ENCODE measurements around the gene ADGRF3.
"Not testable (repeated sequence)": the region's sequence is repeated elsewhere in the genome, so short reads cannot be mapped to it uniquely, and the experiment has no call there.

The ADGRF3 gene

GRCh38 chr2:26317377-26318105, 29.0 kb downstream of the ADGRF3 start:
- DNase-seq = no peak

GRCh38 chr2:26316845-26317244, 29.7 kb downstream of the ADGRF3 start:
- DNase-seq = no peak

- DNase-seq = no peak
Measured at GRCh38 chr2:26316041-26316440, 30.5 kb downstream of the ADGRF3 start.

GRCh38 chr2:26314243-26314642, 32.3 kb downstream of the ADGRF3 start:
- no peak for DNase-seq

- no peak for DNase-seq
Measured at GRCh38 chr2:26313446-26313845, 33.1 kb downstream of the ADGRF3 start.

GRCh38 chr2:26312471-26312870, 34.1 kb downstream of the ADGRF3 start:
- no peak for DNase-seq

- no peak for DNase-seq
Measured at GRCh38 chr2:26309921-26310320, 36.7 kb downstream of the ADGRF3 start.

- no peak for DNase-seq
Measured at GRCh38 chr2:26305540-26305939, 41.0 kb downstream of the ADGRF3 start.

- not testable (repeated sequence) for DNase-seq
Measured at GRCh38 chr2:26305094-26305493, 41.5 kb downstream of the ADGRF3 start.

- DNase-seq = no peak
Measured at GRCh38 chr2:26302846-26303245, 43.7 kb downstream of the ADGRF3 start.

GRCh38 chr2:26300234-26300925, 46.2 kb downstream of the ADGRF3 start:
- peak in 1 of 2 donors; percentile 12 for DNase-seq

- DNase-seq = no peak
Measured at GRCh38 chr2:26299471-26300101, 47.0 kb downstream of the ADGRF3 start.

GRCh38 chr2:26298638-26299393, 47.8 kb downstream of the ADGRF3 start:
- peak; percentile 14 to 18 for DNase-seq

GRCh38 chr2:26298286-26298637, 48.3 kb downstream of the ADGRF3 start:
- no peak for DNase-seq

- no peak for DNase-seq
Measured at GRCh38 chr2:26297061-26297460, 49.5 kb downstream of the ADGRF3 start.

GRCh38 chr2:26295511-26295910, 51.1 kb downstream of the ADGRF3 start:
- no peak for DNase-seq

- no peak for DNase-seq
Measured at GRCh38 chr2:26292646-26293045, 53.9 kb downstream of the ADGRF3 start.

GRCh38 chr2:26290001-26290400, 56.6 kb downstream of the ADGRF3 start:
- no peak for DNase-seq

- DNase-seq = no peak
Measured at GRCh38 chr2:26285931-26286330, 60.7 kb downstream of the ADGRF3 start.

- DNase-seq = no peak
Measured at GRCh38 chr2:26284132-26284531, 62.5 kb downstream of the ADGRF3 start.

GRCh38 chr2:26283606-26284005, 63.0 kb downstream of the ADGRF3 start:
- no peak for DNase-seq

- DNase-seq = no peak
Measured at GRCh38 chr2:26281226-26281625, 65.4 kb downstream of the ADGRF3 start.

- no peak for DNase-seq
Measured at GRCh38 chr2:26279886-26280285, 66.7 kb downstream of the ADGRF3 start.
